ENCODE results near the gene SLC39A7.
"Not testable (repeated sequence)": the region's sequence is repeated elsewhere in the genome, so short reads cannot be mapped to it uniquely, and the experiment has no call there.

GRCh38 chr6:33226503-33227120 lies 25.9 kb downstream of the SLC39A7 start:
- TF ChIP-seq, protein P1, sequence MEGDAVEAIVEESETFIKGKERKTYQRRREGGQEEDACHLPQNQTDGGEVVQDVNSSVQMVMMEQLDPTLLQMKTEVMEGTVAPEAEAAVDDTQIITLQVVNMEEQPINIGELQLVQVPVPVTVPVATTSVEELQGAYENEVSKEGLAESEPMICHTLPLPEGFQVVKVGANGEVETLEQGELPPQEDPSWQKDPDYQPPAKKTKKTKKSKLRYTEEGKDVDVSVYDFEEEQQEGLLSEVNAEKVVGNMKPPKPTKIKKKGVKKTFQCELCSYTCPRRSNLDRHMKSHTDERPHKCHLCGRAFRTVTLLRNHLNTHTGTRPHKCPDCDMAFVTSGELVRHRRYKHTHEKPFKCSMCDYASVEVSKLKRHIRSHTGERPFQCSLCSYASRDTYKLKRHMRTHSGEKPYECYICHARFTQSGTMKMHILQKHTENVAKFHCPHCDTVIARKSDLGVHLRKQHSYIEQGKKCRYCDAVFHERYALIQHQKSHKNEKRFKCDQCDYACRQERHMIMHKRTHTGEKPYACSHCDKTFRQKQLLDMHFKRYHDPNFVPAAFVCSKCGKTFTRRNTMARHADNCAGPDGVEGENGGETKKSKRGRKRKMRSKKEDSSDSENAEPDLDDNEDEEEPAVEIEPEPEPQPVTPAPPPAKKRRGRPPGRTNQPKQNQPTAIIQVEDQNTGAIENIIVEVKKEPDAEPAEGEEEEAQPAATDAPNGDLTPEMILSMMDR (IDR thresholded peaks at IDR 0.05; ENCODE audit: low read depth, low read length, missing input control) = not testable (repeated sequence)
- TF ChIP-seq, protein P2, sequence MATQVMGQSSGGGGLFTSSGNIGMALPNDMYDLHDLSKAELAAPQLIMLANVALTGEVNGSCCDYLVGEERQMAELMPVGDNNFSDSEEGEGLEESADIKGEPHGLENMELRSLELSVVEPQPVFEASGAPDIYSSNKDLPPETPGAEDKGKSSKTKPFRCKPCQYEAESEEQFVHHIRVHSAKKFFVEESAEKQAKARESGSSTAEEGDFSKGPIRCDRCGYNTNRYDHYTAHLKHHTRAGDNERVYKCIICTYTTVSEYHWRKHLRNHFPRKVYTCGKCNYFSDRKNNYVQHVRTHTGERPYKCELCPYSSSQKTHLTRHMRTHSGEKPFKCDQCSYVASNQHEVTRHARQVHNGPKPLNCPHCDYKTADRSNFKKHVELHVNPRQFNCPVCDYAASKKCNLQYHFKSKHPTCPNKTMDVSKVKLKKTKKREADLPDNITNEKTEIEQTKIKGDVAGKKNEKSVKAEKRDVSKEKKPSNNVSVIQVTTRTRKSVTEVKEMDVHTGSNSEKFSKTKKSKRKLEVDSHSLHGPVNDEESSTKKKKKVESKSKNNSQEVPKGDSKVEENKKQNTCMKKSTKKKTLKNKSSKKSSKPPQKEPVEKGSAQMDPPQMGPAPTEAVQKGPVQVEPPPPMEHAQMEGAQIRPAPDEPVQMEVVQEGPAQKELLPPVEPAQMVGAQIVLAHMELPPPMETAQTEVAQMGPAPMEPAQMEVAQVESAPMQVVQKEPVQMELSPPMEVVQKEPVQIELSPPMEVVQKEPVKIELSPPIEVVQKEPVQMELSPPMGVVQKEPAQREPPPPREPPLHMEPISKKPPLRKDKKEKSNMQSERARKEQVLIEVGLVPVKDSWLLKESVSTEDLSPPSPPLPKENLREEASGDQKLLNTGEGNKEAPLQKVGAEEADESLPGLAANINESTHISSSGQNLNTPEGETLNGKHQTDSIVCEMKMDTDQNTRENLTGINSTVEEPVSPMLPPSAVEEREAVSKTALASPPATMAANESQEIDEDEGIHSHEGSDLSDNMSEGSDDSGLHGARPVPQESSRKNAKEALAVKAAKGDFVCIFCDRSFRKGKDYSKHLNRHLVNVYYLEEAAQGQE (IDR thresholded peaks at IDR 0.05) = not testable (repeated sequence)
- TF ChIP-seq ATF3 (IDR thresholded peaks at IDR 0.05); SP1 (IDR thresholded peaks at IDR 0.05); HNF4G (IDR thresholded peaks at IDR 0.05); YY1 (IDR thresholded peaks at IDR 0.05); ZBTB33 (IDR thresholded peaks at IDR 0.05); RAD21 (IDR thresholded peaks at IDR 0.05); TAF1 (conservative IDR thresholded peaks at IDR 0.05); JUND (IDR thresholded peaks at IDR 0.05): not testable (repeated sequence)
- TF ChIP-seq, protein P3, sequence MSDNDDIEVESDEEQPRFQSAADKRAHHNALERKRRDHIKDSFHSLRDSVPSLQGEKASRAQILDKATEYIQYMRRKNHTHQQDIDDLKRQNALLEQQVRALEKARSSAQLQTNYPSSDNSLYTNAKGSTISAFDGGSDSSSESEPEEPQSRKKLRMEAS (IDR thresholded peaks at IDR 0.05) = not testable (repeated sequence)

Data from liver (tissue), 3 donors.